A673 (cell line): ENCODE measurements around the gene ROBO3. TPM values are rescaled to one million over a fixed set of nuclear protein-coding genes. Genes with fewer than 3 reads are reported as not detected.

Experiments
- BruUV-seq: library from RNA; stranded (reverse); fragments of 400-500 nt; replicated peaks from 2 replicates; lab custom pipeline; 2021; lab: Mats Ljungman, UMichigan
- CTCF ChIA-PET: fragments of 300-600 bp; sonication (Branson Sonifier 250); formaldehyde crosslinking; loops from one replicate; lab custom pipeline; 2022; ENCODE audit warnings: antibody characterized with exemption; lab: Charles Lee
- POLR2A ChIA-PET: fragments of 300-600 bp; sonication (Branson Sonifier 250); formaldehyde crosslinking; loops from one replicate; lab custom pipeline; 2022; ENCODE audit warnings: antibody characterized with exemption; ENCODE audit not compliant: low non-redundant PET; lab: Charles Lee
- DNase-seq: peaks from one replicate; pipeline ENCODE4 v3.0.0-alpha.2; 2015; ENCODE audit warnings: low spot score
- H3K27ac ChIP-seq: fragments of 200-600 bp; sonication (generic); 2 replicates; pipeline ENCODE4 v1.5.1; 2016; ENCODE audit warnings: mixed run types, low read depth, mild to moderate bottlenecking, mixed read lengths, antibody characterized with exemption, low read length; ENCODE audit not compliant: poor library complexity, severe bottlenecking
- H3K27me3 ChIP-seq: fragments of 200-600 bp; sonication (generic); replicated peaks from 2 replicates; pipeline ENCODE4 v1.6.1; 2017; ENCODE audit warnings: mixed run types, low read depth, mild to moderate bottlenecking, mixed read lengths, antibody characterized with exemption, low read length; ENCODE audit not compliant: insufficient read depth, poor library complexity
- H3K36me3 ChIP-seq: fragments of 200-600 bp; sonication (generic); 2 replicates; pipeline ENCODE4 v1.6.1; 2016; ENCODE audit warnings: mixed run types, mild to moderate bottlenecking, mixed read lengths, antibody characterized with exemption, low read length; ENCODE audit not compliant: insufficient read depth, poor library complexity, severe bottlenecking
- H3K4me1 ChIP-seq: fragments of 200-600 bp; sonication (generic); 2 replicates; pipeline ENCODE4 v1.6.1; 2017; ENCODE audit warnings: mixed run types, mild to moderate bottlenecking, mixed read lengths, antibody characterized with exemption, low read length; ENCODE audit not compliant: insufficient read depth, poor library complexity, severe bottlenecking
- H3K4me3 ChIP-seq: fragments of 200-600 bp; sonication (generic); 2 replicates; pipeline ENCODE4 v1.5.1; 2016; ENCODE audit warnings: low read depth, mixed run types, mild to moderate bottlenecking, mixed read lengths, low read length; ENCODE audit not compliant: poor library complexity, severe bottlenecking
- H3K9me3 ChIP-seq: fragments of 200-600 bp; sonication (generic); 2 replicates; pipeline ENCODE4 v1.6.1; 2016; ENCODE audit warnings: mixed run types, low read depth, mild to moderate bottlenecking, mixed read lengths, antibody characterized with exemption, low read length; ENCODE audit not compliant: poor library complexity, severe bottlenecking
- EZH2 ChIP-seq: fragments of 200-600 bp; sonication (generic); IDR thresholded peaks from 2 replicates; pipeline ENCODE4 v1.6.1; 2017; ENCODE audit warnings: borderline replicate concordance, low read depth, mild to moderate bottlenecking, mixed read lengths, antibody characterized with exemption, low read length; ENCODE audit not compliant: poor library complexity, severe bottlenecking
- intact Hi-C: fragments of 100-400 bp; cut with micrococcal nuclease; formaldehyde crosslinking; loops from one replicate; pipeline ENCODE4 v1.10.0; 2022; ENCODE audit not compliant: unreplicated experiment
- total RNA-seq: library from RNA; stranded (reverse); gene quantifications from 2 replicates; pipeline ENCODE4 v1.2.3, GENCODE V29; 2021
- TF ChIP-seq, protein P1 (sequence below): fragments of 300-800, 200-600 bp; sonication (generic); conservative IDR thresholded peaks from 2 replicates; pipeline ENCODE4 v1.5.1; 2017; ENCODE audit warnings: low read depth, mild to moderate bottlenecking, antibody characterized with exemption, low read length, moderate library complexity, mixed read lengths

The ROBO3 gene
- total RNA-seq, 1 experiment from 2014 or later, result 2.3 TPM

DNA sequence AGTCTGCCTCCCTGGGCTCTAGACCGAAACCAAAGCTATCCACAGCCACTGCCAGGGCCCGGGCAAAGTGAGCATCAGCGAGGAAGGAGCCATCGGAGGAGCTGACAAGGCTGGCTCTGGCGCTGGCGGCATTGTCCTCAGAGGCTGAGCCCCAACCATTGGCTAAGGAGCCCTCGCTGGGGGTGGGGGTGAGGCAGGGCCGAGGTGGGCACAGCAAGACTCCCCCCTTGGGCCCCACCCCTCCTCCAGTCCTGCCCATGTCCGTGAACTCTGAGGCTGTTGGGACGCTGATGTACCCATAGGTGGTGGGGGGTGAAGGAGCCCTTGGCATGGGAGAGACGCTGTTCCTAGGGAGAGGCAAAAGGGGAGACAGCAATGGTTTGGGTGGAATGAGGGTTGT lies 21.2 kb downstream of the ROBO3 start:
- ChIA-PET CTCF (no interaction called here), POLR2A (no interaction called here)
- H3K36me3 ChIP-seq, result no peaks in the 10 kb centered on the region
- no TSS peak for BruUV-seq
- H3K4me1 ChIP-seq, result no peaks in the 10 kb centered on the region
- TF ChIP-seq EZH2, result no peak
- TF ChIP-seq, protein P1, sequence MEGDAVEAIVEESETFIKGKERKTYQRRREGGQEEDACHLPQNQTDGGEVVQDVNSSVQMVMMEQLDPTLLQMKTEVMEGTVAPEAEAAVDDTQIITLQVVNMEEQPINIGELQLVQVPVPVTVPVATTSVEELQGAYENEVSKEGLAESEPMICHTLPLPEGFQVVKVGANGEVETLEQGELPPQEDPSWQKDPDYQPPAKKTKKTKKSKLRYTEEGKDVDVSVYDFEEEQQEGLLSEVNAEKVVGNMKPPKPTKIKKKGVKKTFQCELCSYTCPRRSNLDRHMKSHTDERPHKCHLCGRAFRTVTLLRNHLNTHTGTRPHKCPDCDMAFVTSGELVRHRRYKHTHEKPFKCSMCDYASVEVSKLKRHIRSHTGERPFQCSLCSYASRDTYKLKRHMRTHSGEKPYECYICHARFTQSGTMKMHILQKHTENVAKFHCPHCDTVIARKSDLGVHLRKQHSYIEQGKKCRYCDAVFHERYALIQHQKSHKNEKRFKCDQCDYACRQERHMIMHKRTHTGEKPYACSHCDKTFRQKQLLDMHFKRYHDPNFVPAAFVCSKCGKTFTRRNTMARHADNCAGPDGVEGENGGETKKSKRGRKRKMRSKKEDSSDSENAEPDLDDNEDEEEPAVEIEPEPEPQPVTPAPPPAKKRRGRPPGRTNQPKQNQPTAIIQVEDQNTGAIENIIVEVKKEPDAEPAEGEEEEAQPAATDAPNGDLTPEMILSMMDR, result no peak
- DNase-seq, result no peak
- H3K27ac ChIP-seq, result no peak overlapping the region
- no peaks in the 10 kb centered on the region for H3K9me3 ChIP-seq
- intact Hi-C loops, result no loop called here
- peaks cover 34% of the 10 kb centered on the region for H3K27me3 ChIP-seq
- H3K4me3 ChIP-seq, result no peak overlapping the region

DNA sequence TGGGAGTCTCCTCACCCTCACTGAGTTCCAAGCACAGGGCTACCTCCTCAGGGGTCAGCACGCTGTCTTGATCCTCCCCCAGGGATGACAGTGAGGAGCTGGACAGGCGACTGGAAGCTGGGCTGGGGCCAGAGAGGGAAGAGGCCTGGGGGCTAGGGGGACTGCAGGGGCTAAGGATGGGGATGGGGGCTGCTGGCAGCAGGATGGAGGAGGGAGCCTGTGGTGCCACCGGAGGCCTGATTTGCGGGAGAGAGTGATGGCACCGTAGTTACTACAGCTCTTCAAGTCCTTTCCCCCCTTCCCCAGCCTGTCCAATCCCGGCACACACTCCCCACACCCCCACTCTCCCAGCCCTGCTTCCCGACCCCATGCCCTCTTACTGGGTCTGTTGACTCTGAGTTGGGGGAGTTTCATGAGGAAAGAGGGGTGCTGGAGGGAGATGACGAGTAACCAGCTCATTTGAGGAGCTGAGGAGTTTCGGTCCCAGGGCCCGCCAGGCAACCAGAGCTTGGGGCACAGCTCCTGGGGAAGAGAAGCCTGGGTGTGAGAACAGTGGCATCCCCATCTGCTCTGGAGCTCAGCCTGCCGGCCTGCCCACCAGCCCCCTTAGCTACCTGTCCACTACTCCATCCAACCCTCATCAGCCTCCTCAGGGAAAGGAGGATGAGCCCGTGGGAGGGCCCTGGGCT lies 21.9 kb downstream of the ROBO3 start:
- H3K27ac ChIP-seq, result no peak overlapping the region
- no peak overlapping the region for H3K4me3 ChIP-seq
- POLR2A ChIA-PET, result no interaction called here
- H3K4me1 ChIP-seq, result no peaks in the 10 kb centered on the region
- intact Hi-C loops, result no loop called here
- TF ChIP-seq, protein P1, result no peak
- no peak for TF ChIP-seq EZH2
- H3K27me3 ChIP-seq, result peaks cover 34% of the 10 kb centered on the region
- H3K36me3 ChIP-seq, result no peaks in the 10 kb centered on the region
- BruUV-seq, result no TSS peak
- DNase-seq, result no peak
- H3K9me3 ChIP-seq, result no peaks in the 10 kb centered on the region
- CTCF ChIA-PET, result no interaction called here

DNA sequence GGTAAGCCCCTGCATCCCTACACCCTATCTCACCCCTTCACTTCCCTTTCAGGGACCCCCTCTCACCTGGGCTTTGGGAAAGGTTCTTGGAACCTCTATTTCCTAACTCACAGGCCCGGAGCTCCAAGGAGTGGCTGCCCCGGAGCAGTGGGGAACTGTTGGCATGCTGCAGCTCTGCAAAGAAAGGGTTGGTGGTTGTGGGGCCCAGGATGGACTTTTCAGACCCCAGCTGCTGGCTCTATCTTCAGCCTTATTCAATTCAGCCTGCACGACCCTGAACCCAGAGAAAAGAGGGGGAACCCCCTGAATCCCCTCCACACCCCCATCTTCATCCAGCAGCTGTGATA lies 22.4 kb downstream of the ROBO3 start:
- CTCF ChIA-PET, result no interaction called here
- no peak overlapping the region for H3K27ac ChIP-seq
- DNase-seq, result no peak
- intact Hi-C loops, result no loop called here
- H3K27me3 ChIP-seq, result peaks cover 34% of the 10 kb centered on the region
- H3K4me1 ChIP-seq, result no peaks in the 10 kb centered on the region
- POLR2A ChIA-PET, result no interaction called here
- H3K36me3 ChIP-seq, result no peaks in the 10 kb centered on the region
- no peak for TF ChIP-seq EZH2
- no peak overlapping the region for H3K4me3 ChIP-seq
- no peaks in the 10 kb centered on the region for H3K9me3 ChIP-seq
- no TSS peak for BruUV-seq
